GM21737 (cell line): ENCODE measurements around the gene MSH6.
A peak's percentile ranks its signal among the peaks of the same experiment; 100 is the strongest.

ENCODE experiments used
- ATAC-seq: cut with Tn5 transposase; IDR thresholded peaks from one replicate; pipeline ENCODE4 v1.9.1; 2021; ENCODE audit warnings: mild to moderate bottlenecking, moderate library complexity; ENCODE audit not compliant: unreplicated experiment

The MSH6 gene

GRCh38 chr2:47778698-47779425 lies 4.1 kb upstream of the MSH6 start:
- no peak for ATAC-seq

GRCh38 chr2:47779426-47779790 lies 3.5 kb upstream of the MSH6 start:
- no peak for ATAC-seq

- ATAC-seq = no peak
Measured at GRCh38 chr2:47782381-47782670, 619 bp upstream of the MSH6 start.

GRCh38 chr2:47783486-47784351 lies 774 bp downstream of the MSH6 start:
- peak; percentile 25 for ATAC-seq

- no peak for ATAC-seq
Measured at GRCh38 chr2:47784352-47784851, 1.5 kb downstream of the MSH6 start.

GRCh38 chr2:47785986-47786385 lies 3.0 kb downstream of the MSH6 start:
- ATAC-seq = no peak

GRCh38 chr2:47796090-47796697 lies 13.2 kb downstream of the MSH6 start:
- ATAC-seq = no peak

GRCh38 chr2:47798631-47799030 lies 15.7 kb downstream of the MSH6 start:
- no peak for ATAC-seq

GRCh38 chr2:47799031-47799609 lies 16.2 kb downstream of the MSH6 start:
- ATAC-seq = no peak

GRCh38 chr2:47801118-47801517 lies 18.2 kb downstream of the MSH6 start:
- ATAC-seq = no peak

- ATAC-seq = no peak
Measured at GRCh38 chr2:47803363-47803762, 20.4 kb downstream of the MSH6 start.

GRCh38 chr2:47803770-47804169 lies 20.8 kb downstream of the MSH6 start:
- ATAC-seq = no peak

- ATAC-seq = no peak
Measured at GRCh38 chr2:47805850-47806249, 22.9 kb downstream of the MSH6 start.

- no peak for ATAC-seq
Measured at GRCh38 chr2:47808614-47809013, 25.7 kb downstream of the MSH6 start.

- no peak for ATAC-seq
Measured at GRCh38 chr2:47809903-47810302, 27.0 kb downstream of the MSH6 start.

GRCh38 chr2:47810850-47811249 lies 27.9 kb downstream of the MSH6 start:
- no peak for ATAC-seq

GRCh38 chr2:47811668-47812067 lies 28.7 kb downstream of the MSH6 start:
- no peak for ATAC-seq

GRCh38 chr2:47815764-47816163 lies 32.8 kb downstream of the MSH6 start:
- no peak for ATAC-seq

GRCh38 chr2:47818777-47819176 lies 35.8 kb downstream of the MSH6 start:
- ATAC-seq = no peak

- no peak for ATAC-seq
Measured at GRCh38 chr2:47819834-47820233, 36.9 kb downstream of the MSH6 start.

- ATAC-seq = no peak
Measured at GRCh38 chr2:47822518-47822917, 39.6 kb downstream of the MSH6 start.
